GM19438 (cell line): Measurements from ENCODE around the gene SETD6.
"Not testable (repeated sequence)": the region's sequence is repeated elsewhere in the genome, so short reads cannot be mapped to it uniquely, and the experiment has no call there.

Source experiments
- ATAC-seq: cut with Tn5 transposase; IDR thresholded peaks from one replicate; pipeline ENCODE4 v1.9.1; 2021; ENCODE audit warnings: low read depth; ENCODE audit not compliant: unreplicated experiment

The SETD6 gene

DNA sequence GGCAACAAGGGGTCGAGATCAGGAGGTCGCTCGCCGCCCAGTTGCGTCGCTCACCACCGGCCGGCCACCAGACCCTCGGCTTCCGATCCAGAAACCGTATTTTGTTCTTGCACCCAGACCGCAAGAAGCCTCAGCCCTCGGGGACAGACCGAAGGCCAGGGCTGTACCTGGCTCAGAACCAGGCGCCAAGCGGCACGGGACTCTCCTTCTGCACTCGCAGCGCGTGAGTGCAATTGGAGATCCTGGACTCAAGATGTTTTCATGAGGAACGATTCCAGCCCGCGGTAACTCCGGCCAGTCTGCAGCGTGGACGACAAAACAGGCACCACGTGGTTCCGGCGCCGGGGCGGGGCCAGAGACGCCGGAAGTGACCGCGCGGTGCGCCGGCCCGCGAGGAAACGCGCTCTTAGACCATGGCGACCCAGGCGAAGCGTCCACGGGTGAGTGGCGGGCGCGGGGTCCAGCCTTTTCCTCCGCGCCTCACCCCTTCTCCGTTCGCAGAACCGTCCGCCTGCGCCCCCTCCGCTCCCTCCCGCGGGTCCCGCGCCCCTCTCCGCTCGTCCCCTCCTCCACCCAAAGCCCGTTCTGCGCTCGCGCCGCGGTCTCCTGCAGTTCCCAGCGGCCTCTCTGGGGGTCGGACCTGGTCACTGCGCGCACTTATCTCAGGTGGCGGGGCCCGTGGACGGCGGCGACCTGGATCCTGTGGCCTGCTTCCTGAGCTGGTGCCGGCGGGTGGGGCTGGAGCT is at the start of gene SETD6:
Gene SETD6, plus strand, starts transcription at position 393 of the 746 bp plus-strand sequence. Its CDS starts 21 bp downstream, at position 414.
- ATAC-seq, result peak; percentile 73

DNA sequence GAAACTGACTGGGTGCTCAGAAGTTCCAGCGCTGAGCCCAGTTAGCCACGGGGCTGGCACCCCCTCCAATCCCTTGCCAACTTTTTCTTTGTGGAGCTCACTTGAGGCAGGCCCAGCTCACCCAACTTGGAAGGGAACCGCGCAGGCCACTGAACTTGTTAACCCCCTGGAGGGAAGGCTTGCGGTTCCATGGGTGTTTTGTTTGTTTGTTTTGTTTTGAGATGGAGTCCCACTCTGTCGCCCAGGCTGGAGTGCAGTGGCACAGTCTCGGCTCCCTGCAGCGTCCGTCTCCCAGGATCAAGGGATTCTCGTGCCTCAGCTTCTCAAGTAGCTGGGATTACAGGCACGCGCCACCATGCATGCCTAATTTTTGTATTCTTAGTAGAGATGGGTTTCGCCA is 49.5 kb upstream of the SETD6 start:
- no peak for ATAC-seq

DNA sequence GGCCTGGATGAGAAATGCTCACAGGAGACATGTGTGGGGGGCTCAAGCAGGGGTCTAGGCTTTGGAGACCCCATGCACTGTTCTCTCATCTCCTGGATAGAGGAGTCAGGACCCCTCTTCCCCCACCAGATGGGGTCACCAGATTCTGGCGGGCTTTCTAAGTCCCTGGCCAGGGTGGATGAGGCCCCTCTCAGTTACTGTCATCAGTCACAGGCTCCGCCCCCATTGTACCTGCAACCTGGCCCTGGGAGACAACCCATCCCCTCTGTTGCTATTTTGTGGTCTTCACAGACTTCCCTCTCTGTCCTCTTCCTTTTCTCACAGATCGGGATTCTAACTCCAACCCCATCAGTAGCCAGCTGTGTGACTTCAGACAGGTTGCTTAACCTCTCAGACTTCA is 48.9 kb upstream of the SETD6 start:
- no peak for ATAC-seq

DNA sequence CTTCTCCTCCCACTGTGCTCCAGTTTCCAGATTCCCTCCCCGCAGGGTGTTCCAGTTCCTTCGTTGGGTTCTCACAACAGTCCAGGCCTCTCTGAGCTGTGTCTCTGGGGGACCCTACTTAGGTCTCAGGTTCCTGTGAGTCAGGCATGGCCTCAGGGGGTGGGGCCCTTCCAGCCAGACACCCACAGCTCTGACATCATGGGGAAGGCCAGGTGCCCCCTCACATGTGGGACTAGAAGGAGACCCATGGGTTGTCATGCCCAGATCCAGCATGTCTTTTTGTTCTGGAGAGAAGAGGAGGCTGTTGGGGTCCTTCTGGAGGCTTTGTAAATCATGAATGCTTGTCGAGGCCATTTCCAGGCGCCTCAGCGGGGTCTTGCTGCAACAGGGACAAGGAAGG is 47.4 kb upstream of the SETD6 start:
- no peak for ATAC-seq

DNA sequence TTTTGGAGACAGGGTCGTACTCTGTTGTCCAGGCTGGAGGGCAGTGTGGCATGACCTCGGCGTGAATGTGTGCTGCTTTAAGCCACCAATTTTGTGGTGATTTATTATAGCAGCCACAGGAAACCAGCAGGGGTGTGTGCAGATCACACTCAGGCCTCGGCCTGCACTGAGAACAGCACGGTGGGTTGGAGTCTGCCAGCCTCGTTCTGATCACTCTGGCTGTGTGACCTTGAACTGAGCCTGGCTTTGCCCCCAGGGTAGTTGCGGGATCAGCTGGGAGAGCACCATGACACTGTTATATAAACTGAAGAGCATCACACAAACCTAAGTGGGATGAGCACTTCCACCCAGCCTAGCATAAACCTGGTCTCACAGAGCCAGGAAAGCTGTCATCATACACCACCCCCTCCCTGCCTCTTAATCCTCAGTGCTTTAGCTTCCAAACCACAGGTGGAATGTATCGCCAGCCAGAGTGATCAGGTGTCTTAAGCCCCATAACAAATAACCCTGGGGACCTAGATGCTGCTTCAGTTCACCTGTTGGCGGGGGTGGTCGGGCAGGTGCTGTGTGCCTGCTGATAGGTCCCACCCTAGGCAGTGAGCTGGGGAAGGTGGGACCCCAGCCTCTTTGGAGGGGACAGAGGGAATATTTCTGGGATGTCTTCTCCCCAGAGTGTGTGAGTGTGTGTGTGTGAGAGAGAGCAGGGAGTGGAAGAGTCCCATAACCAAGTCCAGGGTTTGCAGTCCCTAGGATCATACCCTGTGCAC is 43.9 kb upstream of the SETD6 start:
- ATAC-seq, result no peak

GRCh38 chr16:58472266-58472665 is 43.1 kb upstream of the SETD6 start:
- no peak for ATAC-seq

GRCh38 chr16:58472827-58473226 is 42.5 kb upstream of the SETD6 start:
- ATAC-seq, result no peak

DNA sequence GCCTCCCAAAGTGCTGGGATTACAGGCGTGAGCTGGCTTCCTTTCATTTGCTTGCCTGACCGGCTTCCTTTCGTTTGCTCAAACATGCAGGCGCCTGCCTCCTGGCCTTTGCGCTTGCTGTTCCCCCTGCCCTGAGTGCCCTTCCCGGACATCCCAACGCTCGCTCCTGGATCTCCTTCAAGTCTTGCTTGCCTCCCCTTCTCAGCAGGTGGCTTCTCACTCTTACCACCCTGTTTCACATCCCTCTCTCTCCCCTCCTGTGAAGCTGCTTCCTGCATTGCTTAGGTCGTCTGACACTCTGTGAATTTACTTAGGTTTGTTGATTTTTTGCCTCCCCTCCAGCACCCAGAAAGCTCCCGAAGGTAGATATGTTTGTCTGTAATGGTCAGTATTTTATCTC is 41.0 kb upstream of the SETD6 start:
- no peak for ATAC-seq

DNA sequence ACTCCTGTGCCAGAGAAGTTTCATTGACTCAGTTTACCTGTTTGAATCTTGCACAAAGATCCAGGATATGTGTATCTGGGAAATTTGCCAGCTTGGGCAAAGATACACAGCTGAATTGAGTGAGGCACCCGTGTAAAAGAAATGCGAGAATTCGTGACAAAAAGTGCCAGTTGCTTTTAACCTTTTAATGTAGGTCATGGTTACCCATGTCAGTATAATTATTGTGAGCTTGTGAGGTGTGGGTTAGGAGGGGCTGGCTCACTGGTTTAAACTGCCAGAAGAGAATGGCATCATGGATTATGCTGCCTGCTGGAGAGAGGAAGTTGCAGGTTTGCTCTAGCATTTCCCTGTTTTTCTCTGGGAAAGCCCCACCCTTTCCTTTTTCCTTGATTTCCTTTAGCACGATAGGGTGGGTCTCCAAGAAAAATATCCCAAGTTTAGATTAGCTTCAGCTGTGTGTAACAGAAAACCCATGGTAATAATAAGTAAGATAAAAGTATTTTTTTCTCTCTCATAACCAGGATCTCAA is 40.2 kb upstream of the SETD6 start:
- no peak for ATAC-seq

DNA sequence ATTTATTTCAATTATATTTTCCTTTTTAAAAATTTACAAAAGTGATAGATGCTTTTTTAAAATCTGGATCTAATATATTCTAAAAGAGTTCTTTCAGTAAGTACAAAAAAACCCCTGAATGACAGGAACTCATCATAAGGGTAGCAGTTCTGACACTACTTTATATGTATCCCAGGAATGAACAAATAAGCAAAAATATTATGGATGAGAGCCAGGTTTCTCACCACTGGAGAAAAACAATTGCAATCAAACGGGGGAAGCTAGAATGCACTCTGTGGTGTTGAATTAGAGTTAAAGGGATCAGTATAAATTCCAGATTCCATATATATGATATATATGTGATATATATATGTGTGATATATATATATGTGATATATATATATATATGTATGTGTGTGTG is 38.5 kb upstream of the SETD6 start:
- no peak for ATAC-seq

- no peak for ATAC-seq
Observed at GRCh38 chr16:58478427-58478826, 36.9 kb upstream of the SETD6 start.

DNA sequence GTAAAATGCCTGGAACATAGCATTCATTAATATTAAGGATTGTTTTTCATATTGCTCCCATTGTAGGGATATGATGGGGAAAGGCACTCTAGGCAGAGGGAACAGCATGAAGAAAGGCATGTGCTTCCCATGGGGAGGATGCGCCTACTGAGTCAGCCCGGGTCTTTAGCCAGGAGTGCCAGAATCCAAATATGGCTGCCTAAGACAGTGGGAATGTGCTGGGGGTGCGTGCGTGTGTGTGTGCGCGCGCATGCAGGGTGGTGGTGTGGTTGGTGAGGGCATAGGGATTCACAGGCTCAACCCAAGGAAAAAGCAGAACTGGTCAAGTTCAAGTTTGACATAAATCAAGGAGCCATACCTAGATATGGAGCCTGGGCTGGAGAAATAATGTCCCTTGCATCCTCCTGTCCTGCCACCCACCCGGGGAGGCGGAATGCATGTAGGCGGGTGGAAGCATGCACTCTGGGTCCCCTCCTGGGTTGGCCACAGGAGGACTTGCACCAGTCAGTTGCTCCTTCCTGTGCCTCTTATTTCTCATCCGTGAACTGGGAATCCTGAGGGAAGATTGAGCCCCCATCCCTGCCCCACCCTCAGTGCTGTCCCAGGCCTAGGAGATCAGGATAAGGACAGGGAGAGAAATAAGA is 34.0 kb upstream of the SETD6 start:
- ATAC-seq, result no peak

DNA sequence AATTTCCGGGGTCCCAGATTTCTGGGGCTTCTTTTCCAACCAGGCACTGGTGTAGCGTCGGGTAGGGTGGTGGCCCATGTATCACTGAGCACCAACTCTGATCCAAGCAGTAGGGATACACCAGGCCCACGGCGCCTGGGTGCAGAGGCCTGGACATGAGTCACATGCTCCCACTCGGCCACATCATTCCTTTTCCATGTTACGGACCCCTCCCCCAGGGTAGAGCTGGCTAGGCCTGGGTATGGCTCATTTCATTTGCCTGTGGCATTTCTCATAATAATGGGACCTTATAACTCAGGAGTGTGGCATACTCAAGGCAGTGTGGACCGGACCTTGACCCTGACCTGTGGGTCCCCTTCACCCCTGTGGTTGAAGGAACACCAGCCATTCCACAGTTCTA is 33.4 kb upstream of the SETD6 start:
- ATAC-seq, result no peak

DNA sequence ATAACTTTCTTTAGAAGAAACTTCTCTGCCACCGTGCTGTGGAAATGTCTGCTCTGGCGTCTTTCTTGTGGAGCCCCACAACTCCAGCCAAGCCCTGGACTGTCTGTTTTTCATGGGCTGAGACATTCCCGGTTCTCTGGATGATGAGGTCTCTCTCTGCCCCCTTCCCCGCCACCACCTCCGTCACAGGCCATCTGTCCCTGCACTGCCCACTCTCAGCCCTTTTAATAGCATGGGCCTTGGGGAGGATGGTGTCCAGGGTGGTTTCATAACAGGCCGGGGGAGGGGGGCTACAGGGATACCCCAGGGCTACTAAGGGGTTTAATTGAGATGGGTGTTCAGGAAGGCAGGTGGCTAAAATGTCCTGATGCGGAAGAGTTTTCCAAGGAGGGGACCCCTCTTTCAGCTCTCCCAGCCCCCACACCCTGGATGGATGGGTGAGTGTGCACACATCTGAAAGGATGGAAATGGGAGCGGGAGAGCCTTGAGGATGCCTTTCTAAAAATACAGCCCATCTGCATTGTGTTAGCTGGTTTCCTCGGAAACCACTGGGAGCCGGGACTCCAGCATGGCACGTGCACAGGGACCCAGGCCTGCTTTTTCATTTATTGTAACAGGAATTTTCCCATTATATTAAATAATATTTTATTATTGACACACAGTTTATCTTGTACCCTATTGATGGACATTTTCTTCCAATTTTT is 30.0 kb upstream of the SETD6 start:
- no peak for ATAC-seq

DNA sequence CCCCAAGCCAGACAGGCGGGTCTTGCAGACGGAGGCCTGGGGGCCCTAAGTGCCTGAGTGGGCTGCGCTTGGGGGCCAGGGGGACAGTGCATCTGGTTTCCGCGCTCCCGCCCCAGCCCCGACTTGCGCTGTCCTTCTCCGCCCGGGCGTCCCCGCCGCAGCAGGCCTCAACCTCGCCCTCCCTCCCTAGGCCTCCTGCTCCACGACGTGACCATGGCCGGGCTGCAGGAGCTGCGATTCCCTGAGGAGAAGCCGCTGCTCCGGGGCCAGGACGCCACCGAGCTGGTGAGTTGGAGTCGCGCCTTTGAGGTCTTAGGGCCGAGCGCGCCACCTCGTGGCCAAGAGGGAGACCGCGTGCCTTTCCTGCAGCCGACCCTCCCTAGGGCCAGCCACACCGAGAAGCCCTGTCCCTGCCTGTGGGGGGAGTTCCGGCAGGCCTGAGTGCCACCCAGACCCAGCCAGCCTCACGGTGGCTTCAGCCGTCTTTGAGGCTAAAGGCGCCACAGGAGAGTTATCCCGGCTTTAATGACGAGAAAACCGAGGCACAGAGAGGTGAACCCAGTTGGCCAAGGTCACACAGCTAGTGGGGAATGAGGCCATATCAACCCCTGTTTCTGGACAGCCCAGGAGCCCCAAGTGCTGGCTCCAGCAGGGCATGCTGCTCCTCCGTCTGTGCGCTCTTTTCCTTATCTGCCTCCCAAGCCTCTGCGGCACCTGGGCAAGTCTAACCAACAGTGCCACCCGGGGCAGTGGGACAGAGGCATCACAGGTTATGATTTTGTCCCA is 27.6 kb upstream of the SETD6 start:
- ATAC-seq, result peak; percentile 77

DNA sequence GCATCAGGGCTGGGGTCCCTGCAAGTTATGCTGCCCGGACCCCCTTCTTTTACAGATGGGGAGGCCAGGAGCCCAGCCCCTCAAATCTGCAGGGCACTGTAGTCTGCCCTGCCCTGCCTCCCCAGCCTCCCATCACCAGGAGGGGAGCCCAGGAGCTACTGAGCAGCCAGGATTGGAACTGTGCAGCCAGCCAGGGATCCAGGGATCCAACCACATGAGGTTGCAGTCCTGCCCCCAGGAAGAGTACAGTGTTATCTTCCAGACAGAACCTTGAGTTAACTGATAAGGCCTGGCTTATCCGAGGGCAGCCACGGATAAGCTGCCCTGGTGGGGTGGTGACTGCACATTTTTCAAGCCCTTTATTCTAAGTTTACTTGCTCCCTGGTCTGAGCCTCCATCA is 26.8 kb upstream of the SETD6 start:
- ATAC-seq, result no peak

DNA sequence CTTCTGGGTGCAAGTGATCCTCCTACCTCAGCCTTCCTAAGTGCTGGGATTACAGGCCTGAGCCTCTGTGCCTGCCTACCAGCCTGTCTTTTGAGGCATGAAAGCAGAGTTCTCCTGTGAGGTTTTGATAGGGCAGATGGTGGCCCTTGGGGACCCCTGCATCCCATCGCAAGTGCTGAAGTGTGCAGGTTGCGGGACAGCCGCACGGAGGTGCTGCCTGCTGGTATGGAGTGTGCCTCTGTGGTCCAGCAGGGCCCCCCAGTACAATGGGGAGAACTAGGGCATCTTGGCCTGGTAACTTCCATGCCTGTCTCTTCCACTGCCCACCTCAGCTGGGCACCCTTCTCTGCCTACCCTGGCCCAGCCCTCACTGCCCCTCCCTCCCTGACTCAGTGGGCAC is 25.3 kb upstream of the SETD6 start:
- ATAC-seq, result no peak

GRCh38 chr16:58490539-58490938 is 24.8 kb upstream of the SETD6 start:
- not testable (repeated sequence) for ATAC-seq

DNA sequence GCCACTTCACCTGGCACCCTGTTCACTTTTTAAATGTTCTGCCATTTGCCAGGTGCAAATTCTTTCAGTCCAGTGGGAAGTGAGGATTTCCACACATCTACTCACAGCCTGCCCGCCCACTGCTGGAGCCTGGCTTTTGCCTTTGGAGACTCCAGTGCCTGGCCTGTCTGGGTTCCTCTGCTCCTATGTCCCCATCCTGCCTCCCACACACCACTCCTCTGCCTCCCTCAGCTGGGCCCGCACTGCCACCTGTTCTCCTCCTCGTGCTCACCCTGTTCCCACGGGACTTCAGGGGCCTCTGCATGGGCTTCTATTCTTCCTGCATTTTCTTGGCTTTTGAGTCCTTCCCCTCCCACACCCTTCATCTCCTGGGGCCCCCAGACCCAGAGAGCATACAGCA is 23.3 kb upstream of the SETD6 start:
- no peak for ATAC-seq

DNA sequence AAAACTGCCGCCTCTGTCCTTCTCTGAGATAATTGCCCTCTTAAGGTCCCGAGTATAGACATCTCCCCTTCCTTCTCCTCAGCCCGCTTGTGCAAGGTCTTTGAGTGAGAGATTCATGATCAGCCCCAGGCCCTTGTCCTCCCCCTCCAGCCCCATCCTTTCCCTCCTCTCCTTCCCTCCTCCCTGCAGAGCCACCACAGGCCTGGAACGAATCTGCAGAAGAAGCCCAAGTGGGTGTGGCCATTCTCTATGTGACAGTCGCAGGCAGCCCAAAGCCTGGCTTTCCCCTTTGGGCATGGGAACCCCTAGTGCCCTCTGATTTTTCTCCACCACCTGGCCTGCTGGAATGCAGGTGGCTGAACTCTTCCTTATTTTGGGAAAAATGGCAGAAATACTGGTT is 22.6 kb upstream of the SETD6 start:
- ATAC-seq, result no peak
